Loucy (cell line): ENCODE measurements around the gene MXD3.

Experiments used
- CTCF ChIP-seq: fragments of 200-600 bp; sonication (generic); conservative IDR thresholded peaks from 2 replicates; pipeline ENCODE4 v1.5.1; 2014; ENCODE audit warnings: mild to moderate bottlenecking, antibody characterized with exemption, low read length
- EZH2phosphoT487 ChIP-seq: fragments of 200-600 bp; IDR thresholded peaks from 2 replicates; pipeline ENCODE4 v1.6.1; 2018; ENCODE audit warnings: antibody characterized with exemption, mild to moderate bottlenecking, moderate library complexity, borderline replicate concordance

- TF ChIP-seq CTCF (no peak), EZH2phosphoT487 (no peak)
Measured at GRCh38 chr5:177300236-177300880, 11.3 kb downstream of the MXD3 start.
